Measurements from ENCODE around the gene BRD3OS.

Gene BRD3OS

DNA sequence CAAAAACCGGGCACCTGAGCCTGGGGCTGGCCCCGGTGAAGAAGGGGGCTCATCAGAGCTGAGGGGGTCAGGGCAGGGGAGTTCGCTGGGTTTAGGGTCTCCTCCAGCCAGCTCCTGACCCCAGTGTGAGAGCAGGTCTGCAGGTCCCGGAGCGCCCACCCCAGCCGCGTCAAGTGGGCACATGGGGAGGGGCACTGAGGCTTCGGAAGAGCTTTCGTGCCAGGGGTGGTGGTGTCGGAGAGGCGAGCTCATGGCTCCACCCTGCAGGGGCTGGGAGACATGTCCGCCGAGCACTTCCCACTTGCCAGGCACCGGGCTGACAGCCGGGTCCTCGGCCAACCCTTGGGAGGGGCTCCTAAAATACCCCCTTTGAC is 46.4 kb upstream of the BRD3OS start:
- FAIRE-seq, result no peak
- TF ChIP-seq, protein P1, sequence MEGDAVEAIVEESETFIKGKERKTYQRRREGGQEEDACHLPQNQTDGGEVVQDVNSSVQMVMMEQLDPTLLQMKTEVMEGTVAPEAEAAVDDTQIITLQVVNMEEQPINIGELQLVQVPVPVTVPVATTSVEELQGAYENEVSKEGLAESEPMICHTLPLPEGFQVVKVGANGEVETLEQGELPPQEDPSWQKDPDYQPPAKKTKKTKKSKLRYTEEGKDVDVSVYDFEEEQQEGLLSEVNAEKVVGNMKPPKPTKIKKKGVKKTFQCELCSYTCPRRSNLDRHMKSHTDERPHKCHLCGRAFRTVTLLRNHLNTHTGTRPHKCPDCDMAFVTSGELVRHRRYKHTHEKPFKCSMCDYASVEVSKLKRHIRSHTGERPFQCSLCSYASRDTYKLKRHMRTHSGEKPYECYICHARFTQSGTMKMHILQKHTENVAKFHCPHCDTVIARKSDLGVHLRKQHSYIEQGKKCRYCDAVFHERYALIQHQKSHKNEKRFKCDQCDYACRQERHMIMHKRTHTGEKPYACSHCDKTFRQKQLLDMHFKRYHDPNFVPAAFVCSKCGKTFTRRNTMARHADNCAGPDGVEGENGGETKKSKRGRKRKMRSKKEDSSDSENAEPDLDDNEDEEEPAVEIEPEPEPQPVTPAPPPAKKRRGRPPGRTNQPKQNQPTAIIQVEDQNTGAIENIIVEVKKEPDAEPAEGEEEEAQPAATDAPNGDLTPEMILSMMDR (IDR thresholded peaks at IDR 0.05; ENCODE audit: insufficient read depth, missing control alignments), result no peak
- no peak for DNase-seq (ENCODE audit: insufficient read length, low spot score)

- no peak for FAIRE-seq
- TF ChIP-seq, protein P1 (IDR thresholded peaks at IDR 0.05; ENCODE audit: insufficient read depth, missing control alignments), result no peak
- DNase-seq (ENCODE audit: insufficient read length, low spot score), result no peak
These were observed 45.9 kb upstream of the BRD3OS start for GRCh38 chr9:133979273-133979920.

DNA sequence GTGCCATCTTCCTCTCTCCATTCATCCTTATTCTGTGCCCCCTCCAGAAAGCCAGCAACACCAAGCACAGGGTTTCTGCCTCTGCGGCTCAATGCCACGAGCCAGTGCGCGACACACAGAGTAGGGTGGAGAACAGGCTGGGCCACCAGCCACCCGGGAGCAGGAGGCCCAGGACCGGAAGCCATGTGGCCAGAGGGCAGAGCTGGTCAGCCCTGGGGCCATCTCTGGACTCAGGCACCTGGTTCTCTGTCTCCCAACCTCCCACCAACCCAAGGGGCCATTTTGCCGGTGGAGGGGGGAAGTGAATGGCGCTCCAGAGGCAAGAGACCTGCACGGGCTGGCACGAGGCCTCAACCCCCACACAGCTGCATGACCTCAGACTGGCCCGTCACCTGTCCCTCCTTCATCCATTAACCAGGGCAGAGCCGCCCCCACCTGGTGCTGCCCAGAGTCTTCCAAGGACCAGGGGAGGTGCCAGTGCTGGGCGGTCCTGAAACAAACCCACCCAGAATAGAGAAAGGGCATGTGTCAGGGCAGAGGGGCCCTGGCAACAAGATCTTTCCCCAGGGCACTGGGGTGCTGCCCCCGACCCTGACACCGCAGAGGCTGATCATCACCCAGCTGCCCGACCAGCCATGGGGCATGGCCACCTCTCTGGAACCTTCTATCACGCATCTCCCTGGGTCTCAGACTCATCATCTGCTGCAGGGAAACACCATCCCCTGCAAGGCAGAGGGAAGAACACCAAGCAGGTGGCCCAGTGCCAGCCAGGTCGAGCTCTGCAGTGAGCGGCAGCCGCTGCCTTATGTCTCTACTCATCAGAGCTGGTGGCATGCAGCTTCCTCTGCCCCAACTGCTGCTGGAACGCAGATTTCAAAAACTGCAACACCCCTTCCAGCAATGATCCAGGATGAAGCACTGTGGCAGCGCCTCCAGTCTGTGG is 45.1 kb upstream of the BRD3OS start:
- FAIRE-seq (no peak), DNase-seq (ENCODE audit: insufficient read length, low spot score) (no peak)
- TF ChIP-seq, protein P1 (IDR thresholded peaks at IDR 0.05; ENCODE audit: insufficient read depth, missing control alignments), result no peak

DNA sequence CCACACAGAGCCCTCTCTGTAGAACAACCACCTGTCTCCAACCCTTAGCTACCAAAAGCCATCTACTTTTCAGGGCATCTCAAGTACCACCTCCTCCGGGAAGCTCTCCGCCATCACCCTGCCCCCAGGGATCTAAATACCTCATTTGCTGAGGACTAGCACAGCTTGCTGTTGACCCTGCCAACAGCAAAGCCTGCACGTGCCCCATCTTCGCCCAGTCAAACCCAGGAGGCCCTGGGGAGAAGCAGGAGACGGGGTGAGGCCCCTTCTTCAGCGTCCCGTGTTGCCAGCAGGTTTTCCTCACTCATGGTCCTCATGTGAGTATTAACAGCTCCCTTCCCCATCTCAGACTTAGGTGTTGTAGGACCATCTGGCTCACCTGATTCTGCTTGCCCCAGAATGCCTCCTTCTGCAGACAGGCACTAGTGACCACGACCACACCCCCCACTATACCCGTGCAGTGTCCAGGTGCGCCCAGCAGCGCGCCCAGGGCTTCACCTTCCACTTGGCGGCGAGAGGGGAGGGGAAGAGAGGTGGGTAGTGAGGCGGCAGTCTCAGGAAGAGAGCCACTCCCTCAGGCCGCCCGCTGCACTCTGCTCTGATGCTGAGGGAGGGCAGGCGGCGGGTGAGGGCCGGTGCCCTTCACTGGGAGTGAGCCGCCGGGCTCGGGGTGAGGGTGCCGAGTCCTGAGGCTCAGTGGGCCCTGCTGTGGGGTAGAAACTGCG is 44.3 kb upstream of the BRD3OS start:
- no peak for FAIRE-seq
- TF ChIP-seq, protein P1 (IDR thresholded peaks at IDR 0.05; ENCODE audit: insufficient read depth, missing control alignments), result no peak
- no peak for DNase-seq (ENCODE audit: insufficient read length, low spot score)

- FAIRE-seq, result no peak
- no peak for DNase-seq (ENCODE audit: insufficient read length, low spot score)
- TF ChIP-seq, protein P1 (IDR thresholded peaks at IDR 0.05; ENCODE audit: insufficient read depth, missing control alignments), result no peak
These were observed 43.7 kb upstream of the BRD3OS start for GRCh38 chr9:133981589-133981957.

- no peak for DNase-seq (ENCODE audit: insufficient read length, low spot score)
- FAIRE-seq, result no peak
- TF ChIP-seq, protein P1 (IDR thresholded peaks at IDR 0.05; ENCODE audit: insufficient read depth, missing control alignments), result no peak
These were observed 43.2 kb upstream of the BRD3OS start for GRCh38 chr9:133981958-133982681.
